GM18511 (cell line): ENCODE measurements around the gene PTK7.
A peak's percentile ranks its signal among the peaks of the same experiment; 100 is the strongest.
"Not testable (repeated sequence)": the region's sequence is repeated elsewhere in the genome, so short reads cannot be mapped to it uniquely, and the experiment has no call there.

Experiments used
- ATAC-seq: cut with Tn5 transposase; IDR thresholded peaks from one replicate; pipeline ENCODE4 v1.9.1; 2021; ENCODE audit warnings: mild to moderate bottlenecking, moderate library complexity; ENCODE audit not compliant: unreplicated experiment

PTK7 gene

GRCh38 chr6:43075670-43076463 is at the start of gene PTK7:
Gene PTK7 (plus strand): TSS chr6:43076314. CDS start chr6:43076489, 175 bp downstream.
- no peak for ATAC-seq

DNA sequence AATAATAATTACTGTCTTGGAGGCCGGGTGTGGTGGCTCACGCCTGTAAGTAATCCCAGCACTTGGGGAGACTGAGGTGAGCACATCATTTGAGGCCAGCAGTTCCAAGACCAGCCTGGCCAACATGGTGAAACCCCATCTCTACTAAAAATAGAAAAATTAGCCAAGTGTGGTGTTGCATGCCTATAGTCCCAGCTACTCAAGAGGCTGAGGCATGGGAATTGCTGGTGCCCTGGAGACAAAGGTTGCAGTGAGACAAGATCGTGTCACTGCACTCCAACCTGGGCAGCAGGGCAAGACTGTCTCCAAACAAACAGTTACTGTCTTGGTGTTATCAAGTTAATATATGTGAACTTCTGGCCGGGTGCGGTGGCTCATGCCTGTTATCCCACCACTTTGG is 49.7 kb upstream of the PTK7 start:
- no peak for ATAC-seq

GRCh38 chr6:43029120-43029519 is 47.0 kb upstream of the PTK7 start:
- ATAC-seq, result no peak

DNA sequence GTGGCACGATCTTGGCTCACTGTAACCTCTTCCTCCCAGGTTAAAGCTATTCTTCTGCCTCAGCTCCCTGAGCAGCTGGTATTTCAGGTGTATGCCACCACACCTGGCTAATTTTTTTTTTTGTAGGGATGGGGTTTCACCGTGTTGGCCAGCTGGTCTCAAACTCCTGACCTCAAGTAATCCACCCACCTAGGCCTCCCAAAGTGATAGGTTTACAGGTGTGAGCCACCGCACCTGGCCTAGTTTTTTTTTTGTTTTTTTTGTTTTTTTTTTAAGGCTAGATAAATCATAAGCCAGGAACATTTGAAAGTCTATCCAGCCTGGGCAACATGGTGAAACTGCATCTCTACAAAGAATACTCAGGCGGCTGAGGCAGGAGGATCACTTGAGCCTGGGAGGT is 43.8 kb upstream of the PTK7 start:
- no peak for ATAC-seq

- ATAC-seq, result no peak
These were observed 42.5 kb upstream of the PTK7 start for GRCh38 chr6:43033496-43034189.

DNA sequence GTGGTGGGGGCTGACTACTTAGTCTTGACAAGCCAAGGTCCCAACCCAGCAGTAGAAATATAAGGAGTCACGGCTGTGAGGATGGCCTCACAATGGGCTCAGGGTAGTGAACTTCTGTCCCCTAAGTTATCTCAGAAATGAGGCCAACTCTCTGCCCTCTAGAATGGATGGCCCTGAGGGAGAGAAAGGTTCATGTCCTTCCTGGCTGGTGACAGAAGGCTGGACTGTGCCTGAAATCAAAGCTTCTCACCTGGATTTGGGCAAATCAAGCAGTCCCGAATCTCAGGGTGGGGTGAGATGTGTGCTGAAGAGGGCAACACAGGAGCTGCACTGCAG is 42.0 kb upstream of the PTK7 start:
- no peak for ATAC-seq

DNA sequence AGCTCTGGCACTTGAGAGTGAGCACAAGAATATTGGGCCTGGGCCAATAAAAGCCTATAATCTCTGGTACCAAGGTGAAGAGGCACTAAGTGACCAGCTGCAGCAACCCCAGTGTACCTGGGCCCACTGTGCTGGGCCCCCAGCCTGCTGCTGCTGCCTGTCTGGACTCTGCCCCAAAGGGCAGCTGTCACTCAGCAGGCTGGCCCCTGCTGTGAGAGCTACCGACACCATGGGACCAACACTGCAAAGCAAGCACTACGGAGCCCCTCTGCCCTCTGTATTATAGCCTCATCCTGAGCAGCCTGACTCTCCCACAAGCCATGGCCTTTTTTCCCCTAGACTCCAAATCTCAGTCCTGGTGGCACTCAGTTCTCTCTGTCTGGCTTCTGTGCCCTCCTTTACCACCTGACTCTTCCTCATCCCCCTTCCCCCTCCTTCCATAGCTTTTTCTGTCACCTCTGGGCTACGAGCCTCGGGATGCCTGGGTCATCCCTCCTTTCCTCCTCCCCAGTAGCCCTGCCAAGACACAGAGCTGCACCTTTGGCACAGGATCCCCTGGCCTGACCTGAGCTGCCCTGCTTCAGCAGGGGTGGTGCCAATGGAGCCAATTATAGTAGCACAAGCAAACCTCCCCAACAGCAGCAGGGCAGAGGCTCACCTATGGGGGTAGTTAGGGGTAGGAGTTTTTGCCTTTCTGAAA is 40.5 kb upstream of the PTK7 start:
- ATAC-seq, result no peak

GRCh38 chr6:43036712-43037111 is 39.4 kb upstream of the PTK7 start:
- no peak for ATAC-seq

GRCh38 chr6:43037197-43037596 is 38.9 kb upstream of the PTK7 start:
- no peak for ATAC-seq

- ATAC-seq, result no peak
These were observed 38.4 kb upstream of the PTK7 start for GRCh38 chr6:43037706-43038105.

DNA sequence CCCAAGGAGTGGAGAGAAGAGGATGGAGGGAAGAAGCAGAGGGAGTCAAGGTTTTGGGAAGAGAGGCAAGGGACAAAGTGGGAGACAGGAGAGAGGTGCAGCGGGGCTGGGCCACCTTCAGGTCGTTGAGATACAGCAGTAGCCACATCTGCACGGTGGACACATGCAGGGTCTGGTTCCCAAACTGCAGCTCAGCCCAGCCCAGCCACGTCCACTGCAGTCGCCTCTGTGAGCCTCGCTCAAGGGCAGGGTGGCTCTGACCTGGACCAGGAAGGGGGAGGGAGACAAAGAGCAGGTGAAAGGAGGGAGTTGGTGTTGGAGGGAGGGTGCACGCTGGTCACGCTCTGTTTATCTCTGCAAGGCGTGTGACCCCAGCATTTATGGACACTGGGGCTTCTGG is 37.4 kb upstream of the PTK7 start:
- no peak for ATAC-seq

- ATAC-seq, result no peak
These were observed 35.4 kb upstream of the PTK7 start for GRCh38 chr6:43040542-43041257.

GRCh38 chr6:43041475-43041874 is 34.6 kb upstream of the PTK7 start:
- ATAC-seq, result not testable (repeated sequence)

- ATAC-seq, result no peak
These were observed 32.8 kb upstream of the PTK7 start for GRCh38 chr6:43043310-43043709.

- no peak for ATAC-seq
These were observed 30.7 kb upstream of the PTK7 start for GRCh38 chr6:43045371-43045930.

DNA sequence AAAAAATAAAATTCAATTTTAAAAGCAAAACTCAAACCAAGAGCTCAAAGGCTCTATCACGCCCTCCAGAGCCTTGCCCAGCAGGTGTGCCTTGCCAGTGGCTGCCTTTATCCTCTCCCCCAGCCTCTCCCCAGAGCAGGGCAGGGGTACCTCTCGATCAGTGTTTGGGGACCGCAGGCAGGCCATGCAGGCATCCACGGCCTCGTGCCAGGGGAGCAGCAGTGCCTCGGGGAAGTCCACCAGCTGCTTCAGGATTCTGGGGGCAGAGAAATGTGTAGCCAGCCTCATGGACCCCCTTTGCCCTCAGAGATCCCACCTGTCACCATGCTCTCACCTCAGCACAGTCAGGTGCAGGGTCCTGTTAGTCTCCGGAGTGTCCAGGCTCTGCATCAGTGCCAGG is 28.1 kb upstream of the PTK7 start:
- ATAC-seq, result no peak

- ATAC-seq, result no peak
These were observed 25.1 kb upstream of the PTK7 start for GRCh38 chr6:43050981-43051380.

- ATAC-seq, result no peak
These were observed 23.8 kb upstream of the PTK7 start for GRCh38 chr6:43052225-43052841.

- ATAC-seq, result peak; percentile 20
These were observed 23.1 kb upstream of the PTK7 start for GRCh38 chr6:43052842-43053544.
